ACHN (cell line): ENCODE data around the gene RNU6-7.

Experiments
- DNase-seq: peaks from one replicate; pipeline ENCODE4 v3.0.0-alpha.2; 2015
- in situ Hi-C: cut with HindIII; loops from 2 replicates; pipeline ENCODE4 v1.10.0; 2017; ENCODE audit warnings: low sequenced_read_pairs, low pct_ligation_motif_present, low pct_unique_long_range_greater_than_20kb

The RNU6-7 gene

DNA sequence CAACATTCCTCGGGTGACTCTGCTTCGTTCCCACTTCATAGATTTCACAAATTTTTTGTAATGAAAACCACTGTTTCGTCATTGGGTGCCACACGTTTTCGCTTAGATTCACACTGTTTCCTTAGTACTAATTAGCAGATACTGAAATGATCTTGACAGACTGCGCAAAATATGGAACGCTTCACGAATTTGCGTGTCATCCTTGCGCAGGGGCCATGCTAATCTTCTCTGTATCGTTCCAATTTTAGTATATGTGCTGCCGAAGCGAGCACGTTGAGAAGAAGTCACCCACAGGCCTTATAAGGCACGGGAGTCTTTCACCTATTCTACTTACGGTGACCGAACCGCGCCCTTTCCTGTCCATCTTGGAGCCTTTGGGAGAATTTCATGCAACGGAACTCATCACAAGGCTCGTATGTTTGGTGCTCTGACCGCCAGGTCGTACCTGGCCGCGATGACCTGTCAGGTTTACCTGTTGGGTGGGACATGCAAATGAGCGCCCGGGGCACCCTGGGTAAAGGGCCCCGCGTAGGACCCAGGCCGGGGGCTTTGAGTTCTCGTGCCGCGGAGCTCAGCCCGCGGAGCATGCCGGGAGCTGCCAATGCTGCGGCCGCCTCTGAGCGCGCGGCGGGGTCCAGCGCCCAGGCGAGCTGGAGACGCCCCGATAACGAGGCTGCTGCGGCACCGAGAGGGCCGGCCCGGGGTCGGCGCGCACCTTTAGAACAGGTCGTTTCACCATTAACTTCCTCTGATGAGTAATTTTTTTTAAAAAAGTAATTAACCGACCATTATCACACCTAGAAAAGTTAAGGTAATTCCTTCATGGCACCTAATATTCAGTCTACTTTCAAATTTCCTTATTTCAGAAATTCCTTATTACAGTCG is 1.4 kb downstream of the RNU6-7 start, which contains the start of gene RNU6-8:
Gene RNU6-8, minus strand, starts transcription at position 272 of the 885 bp plus-strand sequence.
- in situ Hi-C loops, result no loop called here
- peak; percentile 87 for DNase-seq

DNA sequence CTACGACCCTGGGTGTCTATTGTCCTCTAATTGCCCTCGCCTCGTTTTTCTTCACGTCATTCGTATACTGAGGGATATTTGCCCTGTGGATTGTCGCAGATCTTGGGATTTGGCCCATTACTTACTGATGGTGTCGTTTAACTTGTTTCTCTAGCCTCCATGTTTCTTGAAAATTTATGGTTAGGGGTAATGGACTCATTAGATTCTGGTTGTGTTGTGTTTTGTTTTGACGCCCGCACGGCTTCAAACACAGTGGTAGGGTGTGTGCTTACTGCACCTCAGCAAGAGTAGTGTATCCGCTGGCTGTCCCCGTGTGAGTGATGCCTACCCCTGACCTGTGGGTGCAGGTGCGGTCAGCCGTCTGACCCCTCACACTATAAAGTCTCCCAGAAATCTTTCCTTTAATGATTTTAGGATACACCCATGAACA is 2.1 kb downstream of the RNU6-7 start:
- DNase-seq, result peak; percentile 4

DNA sequence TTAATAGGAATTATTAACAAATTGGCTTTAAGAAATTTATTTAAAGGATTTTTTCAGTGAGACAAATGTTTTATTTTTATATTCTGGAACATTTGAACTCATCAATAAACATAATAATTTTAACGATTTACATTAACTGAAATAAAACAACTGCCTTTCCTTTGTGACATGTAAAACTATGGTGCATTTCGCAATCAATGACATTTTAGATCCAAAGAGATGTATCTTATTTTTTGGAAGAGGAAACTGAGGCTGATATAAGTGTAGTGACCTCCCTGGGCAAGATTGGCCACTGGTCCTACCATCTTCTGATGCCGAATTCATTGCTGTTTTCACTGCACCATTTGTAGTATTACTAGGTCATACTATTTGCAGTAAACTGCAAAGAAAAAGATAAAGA is 3.7 kb downstream of the RNU6-7 start:
- in situ Hi-C loops, result no loop called here
- DNase-seq, result no peak

More for the DNA sequence above, 2.1 kb downstream of the RNU6-7 start:
- in situ Hi-C loops, result no loop called here

DNA sequence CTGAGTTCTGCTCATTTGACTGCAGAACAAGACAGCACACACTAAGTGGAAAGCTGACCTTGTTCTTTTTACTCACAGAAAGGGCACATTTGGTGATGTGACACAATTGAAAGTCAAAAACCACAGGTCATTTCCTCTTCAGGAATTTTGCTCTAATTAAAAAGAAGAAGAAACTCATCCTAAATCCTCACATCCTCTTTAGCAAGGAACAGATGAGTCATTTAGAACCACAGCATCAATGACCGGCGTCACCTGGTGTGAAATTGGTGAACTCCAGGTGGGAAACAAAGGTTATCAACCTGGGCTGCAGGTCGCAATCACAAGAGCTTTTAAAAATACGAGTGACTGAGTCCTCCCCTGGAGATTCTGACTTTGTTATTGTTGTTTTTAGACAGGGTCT is 4.1 kb downstream of the RNU6-7 start:
- in situ Hi-C loops, result no loop called here
- DNase-seq, result no peak

DNA sequence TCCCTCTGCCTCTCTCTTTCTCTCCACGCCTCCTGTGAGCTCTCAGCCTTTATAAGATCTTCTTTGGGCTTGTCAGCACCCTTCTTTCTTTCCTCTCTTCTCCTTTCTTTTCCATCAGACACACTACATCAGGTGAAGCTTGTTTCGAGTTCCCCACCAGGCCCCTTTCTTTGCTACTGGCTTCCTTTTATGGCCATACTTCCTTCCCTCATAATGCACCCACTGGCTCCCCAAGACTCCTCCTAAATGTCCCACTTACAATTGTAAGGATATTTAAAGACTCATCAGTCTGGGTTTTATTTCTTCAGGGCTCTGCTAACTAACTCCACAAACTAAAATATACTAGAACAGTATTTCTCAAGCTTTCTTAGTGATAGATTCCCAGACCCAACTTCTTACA is 4.7 kb downstream of the RNU6-7 start:
- no peak for DNase-seq
- in situ Hi-C loops, result no loop called here

DNA sequence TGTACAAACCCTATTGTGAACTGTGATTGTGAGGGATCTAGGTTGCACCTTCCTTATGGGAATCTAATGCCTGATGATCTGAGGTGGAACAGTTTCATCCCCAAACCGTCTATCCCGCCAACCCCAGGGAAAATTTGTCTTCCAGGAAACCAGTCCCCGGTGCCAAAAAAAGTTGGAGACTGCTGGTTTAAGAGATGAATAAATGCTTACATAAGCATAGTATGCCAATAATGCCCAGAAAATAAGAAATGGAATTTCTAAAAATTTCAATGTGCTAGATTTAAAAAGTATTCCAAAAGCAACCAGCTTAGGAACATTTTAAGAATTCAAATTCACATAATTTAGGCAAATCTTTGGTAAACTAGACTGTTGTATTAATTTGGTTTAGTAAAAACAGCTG is 6.6 kb downstream of the RNU6-7 start:
- no peak for DNase-seq
- in situ Hi-C loops, result no loop called here

DNA sequence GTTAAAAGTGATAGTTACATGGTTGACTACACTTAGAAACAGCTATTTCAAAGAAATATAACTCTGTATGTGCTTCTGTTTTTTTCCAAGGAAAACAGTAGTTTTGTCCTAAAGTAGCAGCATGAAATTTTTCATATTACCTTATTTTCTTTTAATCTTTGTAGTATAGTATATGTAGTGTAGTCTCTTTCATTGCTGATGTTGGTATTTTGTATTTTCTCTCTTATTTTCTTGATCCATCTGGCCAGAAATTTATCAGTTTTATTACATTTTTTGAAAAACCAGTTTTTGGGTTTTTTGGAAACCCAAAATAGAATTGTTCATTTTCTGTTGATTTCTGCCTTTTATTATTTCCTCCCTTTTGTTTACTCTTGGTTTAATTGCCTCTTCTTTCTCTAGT is 7.6 kb downstream of the RNU6-7 start:
- no peak for DNase-seq
- in situ Hi-C loops, result no loop called here

DNA sequence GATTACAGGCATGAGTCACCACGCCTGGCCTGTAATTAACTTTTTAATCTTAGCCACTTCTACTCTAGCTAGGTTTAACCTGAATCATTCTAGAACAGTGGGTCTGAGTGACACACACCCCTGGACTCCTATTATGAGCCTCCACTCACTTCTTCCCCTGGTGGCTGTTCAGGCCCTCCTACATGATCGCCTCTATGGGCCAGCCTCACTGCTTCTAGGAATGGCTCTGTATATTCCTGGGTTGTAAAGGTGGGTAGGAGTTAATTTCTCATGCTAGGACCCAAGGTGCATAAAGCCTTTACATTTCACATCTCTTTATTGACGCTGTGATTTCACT is 9.2 kb downstream of the RNU6-7 start:
- in situ Hi-C loops, result no loop called here
- DNase-seq, result no peak

DNA sequence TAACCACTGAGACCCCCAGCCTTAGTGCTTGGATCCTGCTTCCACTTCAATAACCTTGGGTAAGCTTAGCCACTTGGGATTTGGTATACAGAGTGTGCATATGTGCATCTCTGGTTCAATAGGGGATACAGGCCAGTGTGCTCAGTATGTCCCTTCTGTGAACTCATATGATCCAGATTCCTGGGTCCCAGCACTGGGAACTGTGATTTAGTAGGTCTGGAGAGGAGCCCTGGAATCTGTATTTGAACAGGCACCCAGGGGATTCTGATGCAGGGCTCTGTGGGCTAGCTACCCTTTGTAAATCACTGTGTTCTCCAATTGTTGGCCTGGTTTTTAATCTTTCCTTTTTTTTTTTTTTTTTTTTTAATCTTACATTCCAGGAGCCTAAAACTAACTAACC is 11.0 kb downstream of the RNU6-7 start:
- no peak for DNase-seq
- in situ Hi-C loops, result no loop called here

DNA sequence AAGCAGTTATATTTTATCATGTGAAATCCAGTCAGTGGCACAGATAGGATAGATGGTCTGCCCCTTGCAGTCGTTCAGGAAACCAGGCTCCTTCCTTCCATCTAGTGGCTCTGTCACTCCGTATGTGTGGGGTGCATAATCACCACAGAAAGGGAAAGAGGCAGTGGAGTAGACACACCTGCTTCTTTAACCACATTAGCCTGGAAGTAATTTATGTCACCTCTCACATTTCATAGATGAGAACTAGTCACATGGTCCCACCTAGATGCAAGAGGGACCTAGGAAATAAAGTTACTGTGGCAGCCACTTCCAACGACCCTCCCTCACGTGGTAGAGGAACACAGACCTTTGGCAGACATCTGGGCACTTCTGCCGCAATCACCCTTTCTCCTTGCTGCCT is 15.5 kb downstream of the RNU6-7 start:
- in situ Hi-C loops, result no loop called here

DNA sequence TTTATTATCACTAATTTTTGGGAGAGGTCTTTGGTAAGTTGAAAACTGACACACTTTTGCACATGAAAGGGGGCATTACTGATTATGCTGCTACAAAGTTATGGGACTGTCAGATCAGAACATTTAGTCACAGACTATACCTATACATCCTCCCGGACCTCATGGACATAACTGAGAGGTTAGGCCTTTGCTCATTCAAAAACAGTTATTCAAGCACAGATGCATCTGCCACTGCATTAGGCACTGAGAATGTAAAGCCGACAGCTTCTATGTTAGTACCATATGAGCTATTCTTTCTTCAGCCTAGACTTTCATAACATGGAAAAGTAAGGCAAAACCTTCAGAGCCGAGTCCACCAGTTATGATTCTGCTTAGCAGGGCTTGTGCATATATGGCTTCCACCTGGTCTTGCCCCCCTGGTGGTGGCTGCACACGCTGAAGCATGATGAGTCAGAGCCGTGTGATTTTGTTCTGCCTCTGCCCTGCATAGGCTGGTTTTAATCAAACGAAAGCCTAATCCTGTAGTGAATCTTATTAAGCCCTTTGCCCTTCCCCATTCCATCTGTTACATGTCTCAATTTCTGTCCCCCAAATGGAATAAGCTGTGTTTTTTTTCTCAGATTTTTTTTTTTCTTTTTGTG is 23.0 kb downstream of the RNU6-7 start:
- DNase-seq, result peak; percentile 67
- in situ Hi-C loops, result no loop called here

More for the DNA sequence above, 15.5 kb downstream of the RNU6-7 start:
- no peak for DNase-seq

DNA sequence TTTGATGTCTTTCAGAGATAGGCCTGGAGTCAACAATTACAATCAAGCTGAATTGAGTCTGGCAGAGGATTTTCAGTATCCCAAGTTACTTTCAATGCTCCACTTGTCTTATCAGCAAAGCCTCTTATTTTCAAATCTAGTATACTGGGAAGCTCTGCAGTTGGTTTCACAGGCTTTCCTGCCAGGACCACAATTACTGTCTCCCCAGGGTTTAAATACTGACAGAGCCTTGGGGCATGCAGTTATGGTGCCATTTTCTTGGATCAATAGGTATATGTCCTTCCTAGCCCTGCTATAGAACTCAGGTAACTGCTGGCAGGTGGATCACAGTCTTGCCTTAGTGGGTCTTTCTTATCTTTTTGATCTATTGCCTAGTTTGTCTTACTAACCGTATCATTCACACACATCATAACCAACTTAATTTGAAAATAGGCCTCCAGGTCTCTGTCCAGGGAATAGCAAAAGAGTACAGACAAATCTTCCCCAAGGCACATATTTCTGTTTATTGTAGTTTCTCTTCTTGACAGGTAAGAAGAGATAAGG is 23.6 kb downstream of the RNU6-7 start:
- in situ Hi-C loops, result no loop called here
- DNase-seq, result no peak

DNA sequence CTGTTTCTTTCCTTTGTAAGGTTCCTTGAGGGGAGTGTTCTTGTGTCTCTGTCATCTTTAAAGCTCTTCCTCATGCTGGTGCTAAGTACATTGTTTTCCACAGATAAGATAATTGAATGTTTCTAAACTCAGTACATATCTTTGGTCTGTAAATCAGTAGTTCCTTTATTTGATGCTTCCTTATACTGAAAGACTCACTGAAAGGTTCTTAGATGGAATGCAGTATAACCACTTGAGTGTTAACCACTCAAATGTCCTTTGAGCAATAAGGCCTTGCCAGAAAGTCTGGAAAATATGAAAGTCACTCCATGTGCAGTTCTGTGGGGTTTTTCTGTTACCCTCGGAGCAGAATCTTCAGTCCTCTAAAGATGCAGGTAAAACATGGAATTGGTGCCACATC is 24.2 kb downstream of the RNU6-7 start:
- in situ Hi-C loops, result no loop called here
- no peak for DNase-seq

DNA sequence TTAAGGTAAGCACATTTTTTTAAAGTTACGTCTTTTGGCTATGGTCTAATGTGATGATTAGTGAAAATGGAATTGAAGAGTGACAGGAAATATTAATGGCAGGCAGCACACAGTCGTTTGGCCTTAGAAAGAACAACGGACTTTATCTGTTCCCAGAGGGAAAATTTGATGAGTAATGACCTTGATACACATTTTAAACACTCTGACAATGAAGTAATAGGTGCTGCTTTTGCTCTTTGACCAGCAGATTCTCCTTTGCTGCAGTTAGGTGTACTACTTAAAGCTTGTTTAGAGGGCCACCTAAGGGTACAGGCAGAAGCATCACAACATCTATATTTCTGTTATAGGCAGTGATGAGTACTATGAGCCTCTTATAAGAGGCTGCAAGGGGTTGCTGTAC is 28.3 kb downstream of the RNU6-7 start:
- in situ Hi-C loops, result no loop called here
- no peak for DNase-seq

DNA sequence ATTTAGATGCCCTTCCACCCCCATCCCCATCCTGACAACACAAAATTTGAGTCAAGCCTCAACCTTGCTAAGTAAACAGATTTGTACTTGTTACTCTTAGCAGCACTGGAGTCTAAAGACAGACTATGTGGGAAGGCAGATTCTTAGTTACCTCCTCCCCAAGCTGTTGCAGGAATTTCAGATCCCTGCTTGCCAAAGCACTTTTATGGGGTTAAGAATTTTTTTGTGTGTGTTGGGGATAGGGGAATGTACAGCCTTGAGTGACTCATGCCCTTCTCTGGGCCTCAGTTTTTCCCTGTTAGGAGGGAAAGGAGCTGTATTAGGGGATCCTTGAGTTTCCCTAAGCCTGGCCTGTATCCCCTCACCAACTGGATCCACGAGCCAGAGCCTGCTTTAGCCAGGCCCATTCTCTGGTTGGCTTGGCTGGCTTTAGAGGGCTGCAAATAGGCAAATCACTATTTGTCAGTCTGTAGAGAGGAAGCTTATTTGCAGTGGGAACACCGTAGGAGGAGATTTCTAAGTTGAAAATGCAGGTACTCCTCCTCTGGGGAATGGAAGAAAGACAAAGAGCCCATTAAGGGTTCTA is 28.9 kb downstream of the RNU6-7 start:
- DNase-seq, result no peak
- in situ Hi-C loops, result no loop called here

DNA sequence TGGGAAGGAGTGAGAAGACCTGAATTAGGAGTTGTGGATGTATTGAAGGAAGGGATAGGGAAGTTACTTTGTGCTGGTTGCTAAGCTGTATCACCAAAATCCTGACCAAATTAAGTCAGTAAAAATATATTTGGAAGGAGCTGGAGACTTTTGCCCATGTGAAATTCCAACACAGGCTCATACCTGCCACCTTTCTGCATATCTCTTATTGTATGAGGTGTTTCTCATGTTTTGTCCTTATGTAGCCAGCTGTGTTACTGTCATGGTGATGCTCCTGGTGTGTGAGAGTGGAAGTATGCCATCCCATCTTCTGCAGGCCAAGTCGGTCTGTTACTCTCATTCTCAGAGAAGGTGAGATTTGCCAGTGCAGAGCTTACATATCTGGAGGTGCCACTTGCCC is 30.6 kb downstream of the RNU6-7 start:
- in situ Hi-C loops, result no loop called here
- no peak for DNase-seq

DNA sequence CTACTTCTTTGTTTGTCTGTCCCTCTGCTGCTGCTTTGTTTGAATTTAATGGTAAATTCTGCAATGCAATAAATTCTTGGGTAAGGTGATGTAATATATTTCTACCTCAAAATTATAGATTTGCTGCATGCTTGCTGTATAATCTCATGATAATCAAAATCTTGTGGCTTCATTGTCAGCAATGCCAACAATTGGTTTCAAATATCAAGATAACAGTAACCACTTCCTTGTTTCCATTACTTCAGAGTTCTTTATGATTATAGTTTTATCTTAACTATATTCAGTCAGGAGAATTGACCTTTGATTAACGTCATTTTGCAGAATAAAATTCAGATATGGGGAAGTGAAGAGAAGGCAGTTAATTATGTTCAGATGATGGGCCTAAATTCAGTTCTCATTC is 31.4 kb downstream of the RNU6-7 start:
- in situ Hi-C loops, result no loop called here
- DNase-seq, result no peak

DNA sequence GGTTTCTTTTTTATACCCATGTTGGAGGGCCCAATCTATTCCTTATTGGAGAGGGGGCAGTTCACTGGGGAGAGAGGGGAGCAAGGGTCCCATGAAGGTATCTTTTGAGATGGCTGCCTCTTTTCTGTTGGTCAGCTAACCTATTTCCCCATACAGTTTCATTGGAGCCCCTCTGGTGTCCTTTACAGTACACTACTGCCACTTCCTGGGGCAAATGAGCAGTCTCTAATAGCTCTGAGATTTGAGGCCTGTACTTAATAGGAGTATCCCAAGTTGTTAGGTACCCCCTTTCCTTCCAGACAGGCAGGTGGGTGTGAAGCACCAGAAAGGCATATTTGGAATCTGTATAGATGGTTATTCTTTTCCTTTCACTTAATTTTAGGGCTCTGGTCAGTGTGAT is 42.6 kb downstream of the RNU6-7 start:
- DNase-seq, result peak; percentile 19
- in situ Hi-C loops, result no loop called here

DNA sequence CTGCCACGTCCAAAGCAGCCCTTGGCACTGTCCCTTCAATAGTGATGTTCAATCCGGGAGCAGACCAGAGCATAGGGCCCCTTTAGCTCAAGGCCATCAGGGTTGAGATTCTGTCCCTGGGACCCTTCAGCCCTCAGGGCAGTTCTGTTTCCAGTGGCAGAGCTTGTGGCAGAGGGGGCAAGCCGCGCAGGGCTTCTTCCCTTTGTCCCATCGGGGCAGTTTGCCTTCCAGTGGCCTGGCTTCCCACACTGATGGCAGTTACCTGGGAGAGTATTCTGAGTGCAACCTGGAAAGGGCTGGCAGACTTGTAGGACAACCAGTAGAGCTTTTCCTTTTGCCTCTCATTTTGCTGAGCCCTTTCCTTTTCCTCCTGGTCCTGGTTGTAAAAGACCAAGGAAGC is 44.9 kb downstream of the RNU6-7 start:
- in situ Hi-C loops, result no loop called here

More for the DNA sequence above, 44.9 kb downstream of the RNU6-7 start:
- DNase-seq, result no peak
